ENCODE measurements around the gene PLSCR1.

- TF ChIP-seq CTCF (IDR thresholded peaks at IDR 0.05) (no peak), USF2 (IDR thresholded peaks at IDR 0.05) (no peak), POLR2A (IDR thresholded peaks at IDR 0.05; ENCODE audit: low read length) (no peak), CHD2 (IDR thresholded peaks at IDR 0.05; ENCODE audit: low read length, partially characterized antibody) (no peak), MAFK (IDR thresholded peaks at IDR 0.05; ENCODE audit: partially characterized antibody) (no peak), HMGXB4 (CRISPR knock-in tag; IDR thresholded peaks at IDR 0.05; ENCODE audit: borderline replicate concordance) (no peak), RARB (CRISPR knock-in tag; IDR thresholded peaks at IDR 0.05) (no peak), REST (IDR thresholded peaks at IDR 0.05) (no peak), FOSL2 (IDR thresholded peaks at IDR 0.05) (no peak), FOSL2 (CRISPR knock-in tag; IDR thresholded peaks at IDR 0.05) (no peak), BHLHE40 (IDR thresholded peaks at IDR 0.05; ENCODE audit: low read depth, low read length) (no peak), MAX (IDR thresholded peaks at IDR 0.05) (no peak), ZFP36 (IDR thresholded peaks at IDR 0.05; ENCODE audit: borderline replicate concordance, partially characterized antibody) (no peak), RAD21 (conservative IDR thresholded peaks at IDR 0.05 in 1 of 2, IDR thresholded peaks at IDR 0.05 in 1 of 2) (no peak)
These were observed 2.1 kb upstream of the PLSCR1 start for GRCh38 chr3:146546366-146546965.

Measured in A549 (cell line).